Cardiac muscle cell (in vitro differentiated cells and primary cell): ENCODE data around the gene SLCO6A1. TPM values are rescaled to one million over a fixed set of nuclear protein-coding genes. Genes with fewer than 3 reads are reported as not detected.

Experiments used
- DNase-seq, 2 donors: peaks; one replicate each; pipeline versions ENCODE4 v3.0.0 to v3.0.0-alpha.2; 2010 to 2017; ENCODE audit warnings: low read depth in 1 of 2, low spot score in 1 of 2
- H3K27ac ChIP-seq: fragments of 200-600 bp; sonication (generic); 2 replicates; pipeline ENCODE4 v1.5.1; 2016
- H3K27me3 ChIP-seq: fragments of 200-600 bp; sonication (generic); 2 replicates; pipeline ENCODE4 v1.6.0; 2016; ENCODE audit warnings: control low read depth
- H3K36me3 ChIP-seq: fragments of 200-600 bp; sonication (generic); 2 replicates; pipeline ENCODE4 v1.5.1; 2016; ENCODE audit warnings: control low read depth
- H3K4me1 ChIP-seq: fragments of 200-600 bp; sonication (generic); 2 replicates; pipeline ENCODE4 v1.8.1; 2017; ENCODE audit warnings: low read depth, mild to moderate bottlenecking, mixed run types
- H3K4me3 ChIP-seq: fragments of 200-600 bp; sonication (generic); 2 replicates; pipeline ENCODE4 v1.5.1; 2016; ENCODE audit warnings: mild to moderate bottlenecking
- H3K9me3 ChIP-seq: fragments of 200-600 bp; sonication (generic); 2 replicates; pipeline ENCODE4 v1.5.1; 2017; ENCODE audit warnings: low read depth, mild to moderate bottlenecking, control low read depth
- CTCF ChIP-seq: IDR thresholded peaks from 2 replicates; pipeline ENCODE4 v1.5.1; 2012; ENCODE audit warnings: low read depth, mild to moderate bottlenecking, low read length
- polyA plus RNA-seq: library from polyadenylated mRNA; unstranded; fragments of >200 nt; fragmentation: Nextera tagmentation; extraction: Ambion mirVana; gene quantifications from 2 replicates; pipeline ENCODE4 v1.2.1, GENCODE V29; 2016
- total RNA-seq: library from RNA; depleted of rRNA; stranded (reverse); fragments of >200 nt; gene quantifications from 2 replicates; pipeline ENCODE4 v1.2.3, GENCODE V29; 2016

Gene SLCO6A1
- total RNA-seq (not detected in 2 replicates), polyA plus RNA-seq (0.32 TPM in 1 of 2 replicates, not detected in the other)

GRCh38 chr5:102498271-102499034, at the start of gene SLCO6A1:
Gene SLCO6A1, minus strand, starts transcription at chr5:102499001. Its CDS starts 157 bp downstream, at chr5:102498844.
- DNase-seq = no peak
- Histone ChIP-seq H3K9me3 (no peaks in the 10 kb centered on the region), H3K27ac (no peak within 1 kb of the TSS), H3K36me3 (no peaks in the 10 kb centered on the region), H3K4me1 (no peaks in the 10 kb centered on the region), H3K4me3 (no peak within 1 kb of the TSS), H3K27me3 (no peaks in the 10 kb centered on the region)
- no peak for TF ChIP-seq CTCF

DNA sequence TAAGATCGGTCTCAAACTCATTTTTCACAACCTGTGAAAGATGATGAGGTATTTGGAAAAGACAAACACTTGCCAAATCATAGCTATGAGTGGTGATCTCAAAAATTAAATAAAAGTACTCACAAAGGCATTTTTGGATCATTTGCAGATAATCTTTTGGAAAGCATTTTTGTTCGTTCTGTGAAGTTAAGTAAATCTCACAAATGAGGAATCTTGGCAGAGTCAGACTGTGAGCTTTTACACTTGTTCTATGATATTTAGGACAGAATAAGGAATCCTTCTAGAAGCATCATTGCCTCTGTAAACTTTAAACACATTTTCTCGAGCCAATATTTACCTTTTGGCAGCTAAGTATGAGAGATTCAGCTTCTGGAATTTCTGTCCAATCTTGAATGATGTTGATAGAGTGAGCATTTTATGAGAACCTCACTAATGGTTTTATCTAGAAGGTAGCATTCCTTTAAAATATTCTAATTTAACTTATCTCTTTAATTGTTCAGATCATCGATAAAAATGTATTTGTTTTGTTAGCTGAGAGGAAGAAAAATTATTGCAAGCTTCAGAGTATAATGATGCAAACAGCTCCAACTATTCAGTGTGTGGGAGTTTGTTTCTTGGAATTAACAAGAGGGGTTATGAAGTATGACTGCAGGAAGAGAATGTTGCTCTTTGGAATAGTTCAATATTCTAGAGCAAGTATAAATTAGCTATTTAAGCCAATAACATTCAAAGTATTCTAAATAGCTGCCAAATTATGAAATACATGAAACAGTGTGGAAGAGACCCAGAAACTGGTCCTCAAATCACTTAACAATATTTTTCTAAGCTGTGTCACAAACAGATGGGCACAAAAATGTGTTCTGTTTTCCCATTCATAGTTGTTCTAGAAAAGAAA, 48.6 kb upstream of the SLCO6A1 start:
- Histone ChIP-seq H3K4me3 (no peak overlapping the region), H3K27me3 (no peaks in the 10 kb centered on the region), H3K4me1 (no peaks in the 10 kb centered on the region), H3K36me3 (no peaks in the 10 kb centered on the region), H3K27ac (no peak overlapping the region), H3K9me3 (no peaks in the 10 kb centered on the region)
- no peak for DNase-seq
- no peak for TF ChIP-seq CTCF

DNA sequence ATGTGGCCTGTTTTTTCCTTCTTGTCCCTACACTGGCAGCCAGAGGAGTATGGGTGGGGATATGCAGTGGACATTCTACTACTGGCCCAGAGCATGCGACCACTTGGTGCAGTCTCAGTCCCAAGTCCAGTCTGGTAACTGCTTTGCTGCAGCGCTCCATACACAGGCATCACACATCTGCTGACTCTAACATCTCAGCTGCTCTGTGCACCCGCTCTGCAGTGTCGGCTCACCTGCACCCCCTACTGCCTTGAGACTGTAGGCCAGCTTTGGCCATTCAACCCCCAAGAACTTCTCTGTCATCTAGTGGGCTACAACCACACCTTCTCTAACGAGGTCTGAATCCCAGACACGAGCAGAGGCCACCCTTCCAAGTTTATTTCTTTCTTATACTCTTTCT, 46.4 kb upstream of the SLCO6A1 start:
- peak; percentile 39 for TF ChIP-seq CTCF
- H3K36me3 ChIP-seq = no peaks in the 10 kb centered on the region
- peak; percentile 15 to 38 for DNase-seq
- no peaks in the 10 kb centered on the region for H3K9me3 ChIP-seq
- no peaks in the 10 kb centered on the region for H3K4me1 ChIP-seq
- no peak overlapping the region for H3K27ac ChIP-seq
- H3K27me3 ChIP-seq = no peaks in the 10 kb centered on the region
- H3K4me3 ChIP-seq = no peak overlapping the region

DNA sequence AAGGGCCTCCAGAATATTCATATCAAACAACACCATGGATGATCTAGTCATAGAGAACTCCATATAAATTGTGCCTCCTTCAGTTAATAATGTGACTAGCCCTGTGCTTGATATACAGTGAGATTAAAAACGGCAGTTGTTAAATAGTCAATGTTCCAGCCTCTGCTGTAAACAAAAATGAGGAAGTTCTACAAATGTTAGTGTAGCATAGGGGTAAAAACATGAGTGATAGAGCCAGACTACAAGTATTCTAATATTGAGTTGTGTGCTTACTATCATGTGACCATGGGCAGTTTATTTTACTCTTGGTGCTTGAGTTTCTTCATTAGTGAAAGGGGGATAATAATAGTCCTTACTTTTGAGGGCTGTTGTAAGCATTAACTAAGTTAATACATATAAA, 43.3 kb upstream of the SLCO6A1 start:
- Histone ChIP-seq H3K27me3 (no peaks in the 10 kb centered on the region), H3K36me3 (no peaks in the 10 kb centered on the region), H3K9me3 (no peaks in the 10 kb centered on the region), H3K4me1 (no peaks in the 10 kb centered on the region), H3K4me3 (no peak overlapping the region), H3K27ac (no peak overlapping the region)
- no peak for DNase-seq
- TF ChIP-seq CTCF = no peak

DNA sequence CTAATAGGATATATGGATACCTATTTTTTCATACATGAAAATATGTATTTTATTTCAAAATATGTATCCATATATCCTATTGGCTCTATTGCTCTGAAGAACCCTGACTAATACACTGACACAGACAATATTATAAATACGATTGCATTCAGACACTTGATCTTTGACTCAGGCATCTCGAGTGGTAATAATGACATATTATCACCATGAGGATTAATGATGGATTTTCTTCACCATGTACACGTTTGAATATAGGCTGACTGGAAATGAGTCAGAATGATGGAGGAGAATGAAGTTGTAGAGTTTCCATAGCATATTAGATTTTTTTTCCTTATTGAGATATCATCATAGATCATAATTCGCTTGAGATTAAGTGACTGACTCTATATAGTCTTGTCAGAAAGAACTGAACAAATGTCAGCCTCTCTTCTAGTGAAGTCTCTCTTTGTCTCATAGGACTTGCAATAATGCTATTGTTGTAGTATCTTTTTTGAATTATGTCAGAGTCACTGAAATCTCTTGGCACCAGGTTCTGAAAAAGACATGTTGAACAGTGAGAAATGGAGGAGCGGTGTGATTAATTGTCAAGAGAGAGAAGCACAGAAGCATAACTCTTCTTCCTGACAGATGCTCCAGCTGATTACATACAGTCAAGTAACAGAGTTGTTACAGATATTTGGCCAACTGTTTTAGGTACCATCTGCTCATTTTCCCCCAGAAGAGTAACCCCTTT, 41.4 kb upstream of the SLCO6A1 start:
- DNase-seq = no peak
- no peak overlapping the region for H3K27ac ChIP-seq
- TF ChIP-seq CTCF = no peak
- H3K4me1 ChIP-seq = no peaks in the 10 kb centered on the region
- H3K9me3 ChIP-seq = no peaks in the 10 kb centered on the region
- H3K36me3 ChIP-seq = no peaks in the 10 kb centered on the region
- no peaks in the 10 kb centered on the region for H3K27me3 ChIP-seq
- no peak overlapping the region for H3K4me3 ChIP-seq
